HG02610 (cell line): ENCODE results near the gene LILRA2.
A peak's percentile ranks its signal among the peaks of the same experiment; 100 is the strongest.
"Not testable (repeated sequence)": the region's sequence is repeated elsewhere in the genome, so short reads cannot be mapped to it uniquely, and the experiment has no call there.

Experiments
- ATAC-seq: cut with Tn5 transposase; IDR thresholded peaks from one replicate; pipeline ENCODE4 v1.9.1; 2021; ENCODE audit warnings: mild to moderate bottlenecking, moderate library complexity; ENCODE audit not compliant: unreplicated experiment

The LILRA2 gene

DNA sequence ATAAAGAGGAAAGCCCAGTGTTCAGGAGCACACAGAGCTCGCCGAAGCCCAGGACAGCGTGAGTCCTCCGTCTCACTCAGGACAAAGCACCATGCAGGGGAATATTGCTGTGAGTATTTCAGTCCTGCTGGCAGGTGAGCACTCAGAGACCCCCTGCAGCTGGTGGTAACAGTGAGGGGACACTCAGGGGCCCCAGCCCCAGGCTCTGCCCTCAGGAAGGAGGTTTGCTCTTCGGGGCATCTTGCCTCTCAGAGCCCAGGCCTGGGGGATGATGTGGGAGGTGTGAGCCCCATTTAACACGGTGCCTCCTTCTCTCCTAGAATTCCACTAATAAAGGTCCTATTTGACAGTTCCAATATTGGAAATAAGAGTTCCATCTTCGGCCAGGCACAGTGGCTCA, 34.6 kb downstream of the LILRA2 start:
- ATAC-seq = no peak

DNA sequence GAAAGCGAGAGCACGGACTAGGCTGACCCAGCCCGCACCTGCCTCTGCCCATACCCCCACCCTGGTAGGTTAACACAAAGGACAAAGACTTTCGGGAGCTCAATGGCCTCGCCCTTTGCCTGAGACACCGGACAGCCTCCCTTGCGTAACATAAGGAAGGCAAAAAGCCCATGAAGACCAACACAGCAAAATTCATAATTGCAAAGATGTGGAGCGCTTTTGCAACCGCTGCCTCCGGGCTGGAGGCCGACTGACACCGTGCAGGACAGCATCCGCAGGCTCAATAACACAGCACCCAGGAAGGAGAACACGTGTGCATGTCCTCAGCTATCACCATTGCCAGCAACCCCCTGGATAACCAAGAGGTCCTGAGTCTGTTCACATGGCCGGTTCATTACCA, 35.2 kb downstream of the LILRA2 start:
- ATAC-seq = no peak

DNA sequence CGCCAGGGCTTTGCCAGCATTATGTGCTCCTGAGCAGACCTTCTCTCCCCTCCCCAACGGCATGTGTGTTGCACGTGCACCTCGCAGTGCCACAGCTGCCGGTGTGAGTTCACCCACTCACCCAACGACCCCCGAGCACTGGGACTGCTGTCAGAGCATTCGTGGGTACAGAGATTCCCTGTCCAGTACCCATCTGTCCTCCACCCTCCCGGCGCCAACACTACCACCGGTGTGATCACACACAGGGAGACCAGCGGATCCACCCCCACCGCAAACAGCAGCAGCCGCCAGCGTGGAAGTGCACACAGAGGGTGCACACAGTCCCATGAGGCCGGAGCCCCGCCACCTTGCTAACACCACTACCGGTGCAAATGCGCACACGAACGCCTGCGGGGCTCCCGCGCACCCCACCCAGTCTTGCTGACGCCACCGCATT, 35.8 kb downstream of the LILRA2 start:
- no peak for ATAC-seq

DNA sequence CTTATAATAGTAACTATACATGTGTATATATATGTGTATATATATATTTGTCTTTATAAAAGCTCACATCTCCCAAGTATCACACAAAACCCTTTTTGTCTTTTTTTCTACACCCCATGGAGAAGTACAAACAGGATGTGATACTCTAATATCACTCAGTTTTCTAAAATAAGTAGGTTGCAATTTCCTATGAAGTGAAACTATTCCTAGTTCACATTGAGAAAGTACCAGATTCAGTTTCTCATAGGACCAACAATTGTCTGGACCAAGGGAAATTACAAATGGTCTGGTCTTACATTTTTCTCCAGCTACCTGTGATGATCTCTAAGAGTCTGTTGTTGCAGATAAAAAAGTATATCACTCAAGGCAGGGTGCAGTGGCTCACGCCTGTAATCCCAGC, 38.8 kb downstream of the LILRA2 start:
- ATAC-seq = no peak

DNA sequence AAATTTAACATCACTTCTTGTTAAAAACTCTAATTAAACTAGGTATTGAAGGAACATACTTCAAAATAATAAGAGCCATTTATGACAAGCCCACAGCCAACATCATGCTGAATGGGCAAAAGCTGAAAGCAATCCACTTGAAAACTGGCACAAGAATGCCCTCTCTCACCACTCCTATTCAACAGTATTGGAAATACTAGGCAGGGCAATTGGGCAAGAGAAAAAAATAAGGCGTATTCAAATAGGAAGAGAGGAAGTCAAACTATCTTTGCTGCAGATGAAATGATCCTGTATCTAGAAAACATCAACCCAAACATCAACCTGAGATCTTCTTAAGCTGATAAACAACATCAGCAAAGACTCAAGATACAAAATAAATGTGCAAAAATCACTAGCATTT, 41.1 kb downstream of the LILRA2 start:
- no peak for ATAC-seq

DNA sequence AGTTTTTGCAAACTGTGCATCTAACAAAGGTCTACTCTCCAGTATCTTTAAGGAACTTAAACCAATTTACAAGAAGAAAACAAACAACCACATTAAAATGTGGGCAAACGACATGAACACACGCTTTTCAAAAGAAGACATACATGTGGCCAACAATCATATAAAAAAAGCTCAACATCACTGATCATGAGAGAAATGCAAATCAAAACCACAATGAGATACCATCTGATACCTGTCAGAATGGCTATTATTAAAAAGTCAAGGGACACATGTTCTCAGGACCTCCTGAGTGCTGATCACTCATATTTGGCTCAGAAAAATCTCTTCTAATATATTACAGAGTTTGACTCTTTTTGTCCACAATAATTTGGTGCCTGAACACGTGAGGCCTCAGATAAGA, 42.5 kb downstream of the LILRA2 start:
- ATAC-seq = no peak

DNA sequence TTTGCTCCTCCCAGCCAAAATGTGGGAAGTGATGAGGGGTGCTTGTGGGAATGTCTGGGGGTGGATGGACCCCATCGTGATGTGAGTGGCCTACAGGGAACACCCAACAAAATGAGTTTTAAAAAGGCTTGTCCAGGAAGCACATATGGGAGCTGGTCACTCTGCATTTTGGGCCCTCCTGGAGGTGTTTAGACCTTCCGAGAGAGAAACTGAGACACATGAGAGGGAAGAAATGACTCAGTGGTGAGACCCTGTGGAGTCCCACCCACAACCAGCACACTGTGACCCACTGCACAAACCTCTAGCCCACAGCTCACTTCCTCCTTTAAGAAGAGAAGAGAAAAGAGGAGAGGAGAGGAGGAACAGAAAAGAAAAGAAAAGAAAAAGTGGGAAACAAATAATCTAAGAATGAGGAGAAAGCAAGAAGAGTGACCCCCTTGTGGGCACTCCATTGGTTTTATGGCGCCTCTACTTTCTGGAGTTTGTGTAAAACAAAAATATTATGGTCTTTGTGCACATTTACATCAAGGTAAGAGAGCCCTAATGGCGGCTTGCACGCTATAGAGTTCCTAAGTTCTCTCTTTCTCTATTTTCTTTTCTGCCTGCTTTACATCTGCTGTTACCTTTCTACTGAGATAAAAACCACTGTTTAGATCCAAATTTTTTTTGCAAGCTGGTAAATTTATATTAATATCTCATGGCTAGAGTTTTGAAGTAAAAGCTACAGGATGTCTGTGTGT, 43.4 kb downstream of the LILRA2 start:
- ATAC-seq = peak; percentile 91

DNA sequence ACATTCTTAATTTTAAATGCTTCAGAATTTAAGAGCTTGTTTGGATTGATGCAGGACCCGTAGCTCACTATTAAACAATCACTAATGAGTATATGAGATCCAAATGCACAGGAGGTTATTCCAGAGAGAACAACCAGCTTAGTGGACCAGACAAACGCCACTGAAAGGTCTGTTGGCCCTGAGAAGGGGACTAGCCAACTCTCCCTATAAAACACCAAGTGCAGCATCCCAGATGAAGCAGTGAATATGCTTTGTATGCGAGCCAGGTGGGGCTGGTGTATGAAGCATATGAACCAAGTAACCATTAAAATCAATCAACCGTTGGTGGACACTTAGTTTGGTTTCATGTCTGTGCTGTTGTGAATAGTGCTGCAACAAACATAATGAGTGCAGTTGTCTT, 46.9 kb downstream of the LILRA2 start:
- no peak for ATAC-seq

DNA sequence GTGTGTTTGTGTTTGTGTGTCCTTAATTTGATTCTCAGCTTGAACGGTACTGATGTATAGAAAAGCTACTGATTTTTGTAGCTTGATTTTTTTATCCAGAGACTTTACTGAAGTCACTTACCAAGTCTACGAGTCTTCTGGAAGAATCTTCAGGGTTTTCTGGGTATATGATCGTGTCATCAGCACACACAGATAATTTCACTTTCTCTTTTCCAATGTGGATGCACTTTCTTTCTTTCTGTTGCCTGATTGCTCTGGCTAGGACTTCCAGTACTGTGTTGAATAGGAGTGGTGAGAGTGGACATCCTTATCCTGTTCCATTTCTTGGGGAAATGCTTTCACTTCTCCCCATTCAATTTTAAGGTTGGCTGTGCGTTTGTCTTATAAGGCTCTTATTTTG, 48.8 kb downstream of the LILRA2 start:
- ATAC-seq = no peak

DNA sequence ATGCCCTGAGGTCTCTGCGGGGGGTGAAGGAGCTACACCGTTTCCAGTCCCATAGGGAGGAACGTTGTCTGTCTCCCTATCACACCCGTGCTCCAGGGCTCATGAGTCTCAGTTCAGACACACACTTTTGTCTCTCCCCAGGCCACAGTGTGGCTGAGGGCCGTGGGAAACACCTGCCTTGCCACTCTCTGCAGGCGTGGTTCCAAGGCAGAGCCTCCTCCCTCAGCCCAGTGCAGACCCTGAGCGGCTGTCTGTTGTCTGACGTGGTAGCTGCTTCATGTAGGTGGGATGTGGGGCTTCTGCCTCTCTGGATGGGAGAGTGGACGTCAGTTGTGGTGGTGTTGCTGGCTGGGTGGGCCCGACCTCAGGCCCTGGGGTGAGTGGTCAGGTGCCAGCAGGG, 50.6 kb downstream of the LILRA2 start:
- ATAC-seq = peak; percentile 33

DNA sequence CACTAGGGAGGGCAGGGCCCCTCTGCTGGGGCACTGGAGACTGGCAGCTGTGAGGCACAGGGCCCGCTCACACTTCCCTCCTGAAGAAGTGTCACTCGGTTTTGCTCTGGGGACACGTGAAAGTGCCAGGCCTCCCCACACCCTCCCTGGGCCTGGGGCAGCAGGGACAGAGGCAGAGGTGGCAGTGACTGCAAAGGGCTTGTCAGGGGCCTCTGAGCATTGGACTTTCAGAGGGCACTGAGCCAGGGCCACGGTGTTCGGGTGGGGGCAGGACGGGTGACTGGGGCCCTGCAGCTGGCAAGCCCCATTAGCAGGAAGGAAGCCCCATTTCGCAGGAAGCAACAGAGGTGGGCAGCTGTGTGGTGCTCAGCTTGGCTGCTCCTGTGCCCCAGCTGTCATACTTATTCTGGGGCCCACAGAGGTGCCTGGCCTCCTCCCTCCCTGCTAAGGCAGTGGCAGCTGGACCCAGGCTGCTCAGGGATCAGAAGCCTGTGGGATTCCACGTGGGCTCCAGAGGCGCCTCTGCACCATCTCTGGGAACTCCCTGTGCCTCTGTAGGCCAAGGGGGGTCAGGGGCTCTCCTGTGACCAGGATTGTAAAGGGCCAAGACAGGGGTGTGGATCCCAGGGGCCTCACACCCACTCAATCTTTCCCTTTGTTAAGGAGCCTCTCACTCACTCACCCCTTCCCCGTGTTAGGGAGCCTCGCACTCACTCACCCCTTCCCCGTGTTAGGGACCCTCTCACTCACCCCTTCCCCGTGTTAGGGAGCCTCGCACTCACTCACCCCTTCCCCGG, 51.5 kb downstream of the LILRA2 start:
- not testable (repeated sequence) for ATAC-seq

DNA sequence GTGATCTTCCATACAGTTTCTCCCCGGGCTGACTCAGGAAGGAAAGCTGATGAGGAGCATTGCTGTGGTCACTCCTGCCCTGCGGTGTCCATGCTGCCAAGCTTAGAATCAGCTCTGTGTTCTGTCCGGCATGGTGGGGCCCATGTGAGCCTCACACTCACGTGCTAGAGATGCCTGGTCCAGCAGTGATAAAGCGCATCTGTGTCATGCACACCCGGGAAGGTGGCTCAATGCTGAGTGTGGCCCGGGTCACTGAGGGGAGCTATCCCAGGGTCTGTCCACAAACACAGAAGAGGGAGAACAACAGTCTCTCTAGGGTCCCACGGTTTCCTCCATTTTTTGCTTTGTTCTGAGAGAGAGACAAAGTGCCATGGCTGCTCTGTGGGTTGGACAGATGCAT, 53.2 kb downstream of the LILRA2 start:
- no peak for ATAC-seq

DNA sequence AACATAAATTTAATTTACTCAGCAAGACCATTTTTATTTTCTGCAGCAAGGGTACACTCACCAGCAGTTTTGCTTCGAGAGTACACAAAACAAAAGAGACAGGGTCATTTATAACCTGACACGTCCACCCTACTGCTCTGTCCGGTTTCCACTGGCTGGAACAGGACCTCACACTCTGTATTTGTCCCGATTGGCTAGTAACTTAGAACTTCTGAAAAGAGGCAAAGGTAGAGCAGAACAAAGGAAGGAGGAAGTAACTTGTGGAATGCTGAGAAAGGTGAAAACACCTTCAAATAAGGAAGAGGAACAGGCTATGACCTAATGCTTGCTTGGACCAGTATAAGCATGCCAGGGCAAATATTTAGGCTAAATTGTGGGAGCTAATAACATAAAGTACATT, 54.3 kb downstream of the LILRA2 start:
- not testable (repeated sequence) for ATAC-seq

DNA sequence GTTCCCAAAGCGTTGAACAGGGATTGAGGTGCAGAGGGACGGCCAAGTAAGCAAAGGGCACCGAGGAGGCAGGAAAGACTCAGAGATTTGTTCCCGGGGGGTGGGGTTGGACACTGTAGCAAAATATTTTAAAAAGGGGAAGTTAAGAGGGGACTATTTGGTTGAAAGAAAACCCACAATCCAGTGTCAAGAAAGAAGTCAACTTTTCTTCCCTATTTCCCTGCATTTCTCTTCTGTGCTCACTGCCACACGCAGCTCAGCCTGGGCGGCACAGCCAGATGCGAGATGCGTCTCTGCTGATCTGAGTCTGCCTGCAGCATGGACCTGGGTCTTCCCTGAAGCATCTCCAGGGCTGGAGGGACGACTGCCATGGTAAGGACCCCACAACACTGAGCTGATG, 56.7 kb downstream of the LILRA2 start, which contains the start of gene LILRB1:
Gene LILRB1 (plus strand): TSS at position 223 of the 400 bp plus-strand sequence. CDS start 590 bp downstream, outside the sequence.
- not testable (repeated sequence) for ATAC-seq

DNA sequence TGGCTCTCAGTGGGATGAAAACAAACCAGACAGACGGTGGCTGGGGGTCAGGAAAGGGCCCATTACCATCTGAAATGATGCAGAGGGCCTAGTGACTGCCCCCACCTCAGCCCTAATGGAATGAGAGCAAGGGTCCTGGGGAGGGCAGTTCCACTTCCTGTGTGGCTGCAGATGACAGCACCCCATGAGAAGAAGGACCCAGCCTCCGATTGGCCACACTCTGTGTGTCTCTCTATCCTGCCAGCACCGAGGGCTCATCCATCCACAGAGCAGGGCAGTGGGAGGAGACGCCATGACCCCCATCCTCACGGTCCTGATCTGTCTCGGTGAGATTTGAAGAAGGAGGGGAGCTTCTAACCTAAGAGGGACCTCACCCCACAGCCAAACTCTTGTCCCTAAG, 57.2 kb downstream of the LILRA2 start:
- no peak for ATAC-seq

DNA sequence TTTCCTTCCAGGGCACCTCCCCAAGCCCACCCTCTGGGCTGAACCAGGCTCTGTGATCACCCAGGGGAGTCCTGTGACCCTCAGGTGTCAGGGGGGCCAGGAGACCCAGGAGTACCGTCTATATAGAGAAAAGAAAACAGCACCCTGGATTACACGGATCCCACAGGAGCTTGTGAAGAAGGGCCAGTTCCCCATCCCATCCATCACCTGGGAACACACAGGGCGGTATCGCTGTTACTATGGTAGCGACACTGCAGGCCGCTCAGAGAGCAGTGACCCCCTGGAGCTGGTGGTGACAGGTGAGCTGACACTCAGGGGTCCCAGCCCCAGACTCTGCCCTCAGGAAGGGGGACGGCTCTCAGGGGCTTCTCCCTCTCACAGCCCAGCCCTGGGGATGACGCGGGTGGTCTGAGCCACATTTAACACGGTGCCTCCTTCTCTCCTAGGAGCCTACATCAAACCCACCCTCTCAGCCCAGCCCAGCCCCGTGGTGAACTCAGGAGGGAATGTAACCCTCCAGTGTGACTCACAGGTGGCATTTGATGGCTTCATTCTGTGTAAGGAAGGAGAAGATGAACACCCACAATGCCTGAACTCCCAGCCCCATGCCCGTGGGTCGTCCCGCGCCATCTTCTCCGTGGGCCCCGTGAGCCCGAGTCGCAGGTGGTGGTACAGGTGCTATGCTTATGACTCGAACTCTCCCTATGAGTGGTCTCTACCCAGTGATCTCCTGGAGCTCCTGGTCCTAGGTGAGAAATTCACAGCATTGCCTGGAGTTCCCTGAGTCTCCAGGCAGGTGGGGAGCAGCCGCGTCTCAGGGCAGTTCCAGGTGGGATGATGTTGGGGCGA, 58.1 kb downstream of the LILRA2 start:
- not testable (repeated sequence) for ATAC-seq

DNA sequence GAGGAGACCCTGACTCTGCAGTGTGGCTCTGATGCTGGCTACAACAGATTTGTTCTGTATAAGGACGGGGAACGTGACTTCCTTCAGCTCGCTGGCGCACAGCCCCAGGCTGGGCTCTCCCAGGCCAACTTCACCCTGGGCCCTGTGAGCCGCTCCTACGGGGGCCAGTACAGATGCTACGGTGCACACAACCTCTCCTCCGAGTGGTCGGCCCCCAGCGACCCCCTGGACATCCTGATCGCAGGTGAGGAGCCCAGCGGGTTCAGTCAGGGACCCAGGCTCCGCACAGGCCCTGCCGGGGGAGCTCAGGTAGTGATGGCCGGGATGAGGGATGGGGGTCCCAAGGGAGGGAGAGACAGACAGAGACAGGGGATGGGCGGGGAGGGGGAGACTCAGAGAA, 58.9 kb downstream of the LILRA2 start:
- ATAC-seq = not testable (repeated sequence)

DNA sequence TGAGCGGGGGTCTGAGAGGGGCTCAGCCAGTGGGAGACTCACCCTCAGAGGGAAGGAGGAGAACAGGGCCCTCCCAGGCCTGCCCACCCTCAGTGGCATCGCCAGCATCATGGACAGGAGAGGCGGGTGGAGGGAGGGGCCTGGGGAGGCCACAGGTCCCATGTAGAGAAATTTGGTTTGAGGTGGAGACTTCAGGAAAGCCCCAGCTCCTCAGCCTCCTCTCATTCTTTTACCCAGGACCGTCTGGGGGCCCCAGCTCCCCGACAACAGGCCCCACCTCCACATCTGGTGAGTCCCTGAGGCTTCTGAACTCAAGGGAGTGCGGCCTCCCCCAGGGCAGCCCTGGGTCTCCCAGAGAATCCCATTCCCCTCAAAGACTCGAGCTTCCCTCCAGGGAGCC, 59.8 kb downstream of the LILRA2 start:
- no peak for ATAC-seq

DNA sequence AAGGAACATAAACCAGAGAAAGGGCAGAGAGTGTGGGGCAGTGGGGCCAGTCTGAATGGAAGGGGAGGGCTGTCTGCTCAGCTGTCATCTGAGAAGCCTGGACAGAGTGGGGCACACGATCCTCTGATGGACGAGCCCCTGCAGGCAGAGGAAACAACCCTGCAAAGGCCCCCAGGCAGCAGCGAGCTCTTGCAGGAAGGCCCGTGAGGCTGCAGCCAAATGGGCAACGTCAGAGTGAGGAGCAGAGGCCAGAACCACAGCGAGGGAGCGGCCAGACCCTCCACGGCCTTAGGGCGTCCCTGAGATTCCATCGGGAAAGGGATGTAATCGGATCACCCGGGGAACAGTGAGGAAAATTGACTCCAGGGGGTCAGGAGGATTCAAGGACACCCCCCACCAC, 62.5 kb downstream of the LILRA2 start:
- ATAC-seq = not testable (repeated sequence)

DNA sequence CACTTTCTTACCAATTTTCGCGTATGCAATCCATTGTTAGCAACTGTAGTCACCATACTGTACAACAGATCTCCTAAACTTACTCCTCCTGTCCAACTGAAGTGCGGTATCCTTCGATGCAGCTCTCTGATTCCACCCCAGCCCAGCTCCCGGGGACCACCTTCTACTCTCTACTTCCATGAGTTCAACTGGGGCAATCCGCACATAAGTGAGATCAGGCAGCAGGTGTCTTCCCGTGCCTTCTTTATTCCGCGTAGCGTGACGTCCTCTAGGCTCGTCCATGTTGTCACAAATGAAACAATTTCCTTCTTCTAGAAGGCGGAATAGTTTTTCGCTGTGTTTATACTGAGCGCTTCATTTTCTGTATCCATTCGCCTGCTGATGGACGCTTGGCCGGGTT, 65.1 kb downstream of the LILRA2 start:
- no peak for ATAC-seq
